Upper lobe of left lung (tissue), 6 donors: ENCODE measurements around the gene LRRC26. TPM values are rescaled to one million over a fixed set of nuclear protein-coding genes. Genes with fewer than 3 reads are reported as not detected.

Source experiments
- ATAC-seq, 2 donors: fragments of 200-7000 bp; cut with Tn5 transposase; one replicate each; pipeline ENCODE4 v1.9.1; 2022; ENCODE audit warnings: mild to moderate bottlenecking in 2 of 2, moderate library complexity in 2 of 2; ENCODE audit not compliant: low FRiP score in 2 of 2
- DNase-seq, 2 donors: peaks; one replicate each; pipeline ENCODE4 v3.0.0-alpha.2; 2019 to 2020
- H3K27ac ChIP-seq, 4 donors: fragments of 200-600 bp; sonication (generic); one replicate each; pipeline ENCODE4 v1.5.1; 2016 to 2019
- H3K27me3 ChIP-seq, 4 donors: fragments of 200-600 bp; sonication (generic); one replicate each; pipeline ENCODE4 v1.5.1; 2017 to 2019
- H3K36me3 ChIP-seq, 4 donors: fragments of 200-600 bp; sonication (generic); one replicate each; pipeline ENCODE4 v1.5.1; 2016 to 2019
- H3K4me1 ChIP-seq, 4 donors: fragments of 200-600 bp; sonication (generic); one replicate each; pipeline ENCODE4 v1.5.1; 2018 to 2019
- H3K4me3 ChIP-seq, 4 donors: fragments of 200-600 bp; sonication (generic); one replicate each; pipeline ENCODE4 v1.5.1; 2017 to 2019; ENCODE audit warnings: mild to moderate bottlenecking in 2 of 4, moderate library complexity in 1 of 4
- H3K9me3 ChIP-seq, 4 donors: fragments of 200-600 bp; sonication (generic); one replicate each; pipeline ENCODE4 v1.5.1; 2018 to 2019
- EP300 ChIP-seq, 4 donors: sonication (generic); formaldehyde crosslinking; IDR thresholded peaks; one replicate each; pipeline ENCODE4 v1.5.1; 2017; ENCODE audit warnings: antibody characterized with exemption in 4 of 4, control low read depth in 2 of 4
- POLR2A ChIP-seq, 4 donors: fragments of 450-650 bp; IDR thresholded peaks; one replicate each; pipeline ENCODE4 v1.5.1; 2016 to 2017; ENCODE audit warnings: antibody characterized with exemption in 4 of 4, mild to moderate bottlenecking in 2 of 4
- POLR2AphosphoS5 ChIP-seq, 2 donors: sonication (generic); formaldehyde crosslinking; IDR thresholded peaks; one replicate each; pipeline ENCODE4 v1.5.1; 2017; ENCODE audit warnings: antibody characterized with exemption in 2 of 2
- WGBS, 2 donors: methylation state at CpG; one replicate each; pipeline ENCODE4 v1.1.5; 2017 to 2018; 5-methylcytosine and 5-hydroxymethylcytosine counted together
- total RNA-seq, 6 donors: library from RNA; depleted of rRNA in 4 of 6; stranded (reverse); fragments of >200 nt in 4 of 6; gene quantifications; one replicate each; pipeline versions ENCODE4 v1.1.0 to v1.2.1, GENCODE V29; 2016 to 2021
- TF ChIP-seq, protein P1 (sequence below), 6 experiments: fragments of 450-650 bp in 4 of 6; fragments of 200-600 bp in 2 of 6; sonication (generic) in 2 of 6; IDR thresholded peaks; one replicate each; pipeline ENCODE4 v1.5.1; 2016 to 2019; ENCODE audit warnings: antibody characterized with exemption in 6 of 6
- donor health status: DM: no; HTN: no; CAD: no; lungs with moderate emphysema.
- donor health status: DM: no; HTN: yes; CAD: no; lungs with severe emphysema.

The LRRC26 gene
- total RNA-seq, 6 donors from 2014 or later: 0.46 to 6.3 (median 1.7) TPM; not detected in 2

DNA sequence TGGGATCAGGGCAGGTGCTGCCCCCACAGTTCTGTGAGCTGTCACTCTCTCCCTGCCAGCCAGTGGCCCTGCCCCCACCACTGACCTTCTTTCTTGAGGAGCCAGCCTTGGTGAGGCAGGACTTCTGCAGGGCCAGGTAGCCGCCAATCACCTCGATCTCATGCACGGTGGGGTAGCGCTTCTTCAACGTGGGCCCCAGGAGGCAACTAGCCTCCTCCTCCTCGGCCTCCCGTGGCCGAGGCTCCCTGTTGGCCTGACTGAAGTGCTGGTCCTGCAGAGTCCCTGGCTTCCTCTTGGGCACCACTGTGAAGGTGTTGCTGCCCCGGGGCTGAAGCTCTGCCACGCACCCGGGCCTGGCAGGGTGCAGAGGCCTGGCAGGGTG is 29.0 kb upstream of the LRRC26 start:
- Histone ChIP-seq H3K9me3 (no peaks in the 10 kb centered on the region), H3K4me3 (peak overlapping the region in 3 of 4 donors; percentile 75 to 94 (median 76)), H3K36me3 (peaks cover 0 to 1% (median 0%) of the 10 kb centered on the region in 4 donors), H3K27ac (peak overlapping the region; percentile 58 to 86 (median 79)), H3K4me1 (peaks cover 24 to 88% (median 66%) of the 10 kb centered on the region in 4 donors), H3K27me3 (no peaks in the 10 kb centered on the region)
- WGBS, 2 donors: 80 to 82% methylated on average over 8 to 11 of the region's 11 CpGs
- TF ChIP-seq POLR2AphosphoS5 (IDR thresholded peaks at IDR 0.05) (no peak), EP300 (IDR thresholded peaks at IDR 0.05) (no peak)
- TF ChIP-seq, protein P1, sequence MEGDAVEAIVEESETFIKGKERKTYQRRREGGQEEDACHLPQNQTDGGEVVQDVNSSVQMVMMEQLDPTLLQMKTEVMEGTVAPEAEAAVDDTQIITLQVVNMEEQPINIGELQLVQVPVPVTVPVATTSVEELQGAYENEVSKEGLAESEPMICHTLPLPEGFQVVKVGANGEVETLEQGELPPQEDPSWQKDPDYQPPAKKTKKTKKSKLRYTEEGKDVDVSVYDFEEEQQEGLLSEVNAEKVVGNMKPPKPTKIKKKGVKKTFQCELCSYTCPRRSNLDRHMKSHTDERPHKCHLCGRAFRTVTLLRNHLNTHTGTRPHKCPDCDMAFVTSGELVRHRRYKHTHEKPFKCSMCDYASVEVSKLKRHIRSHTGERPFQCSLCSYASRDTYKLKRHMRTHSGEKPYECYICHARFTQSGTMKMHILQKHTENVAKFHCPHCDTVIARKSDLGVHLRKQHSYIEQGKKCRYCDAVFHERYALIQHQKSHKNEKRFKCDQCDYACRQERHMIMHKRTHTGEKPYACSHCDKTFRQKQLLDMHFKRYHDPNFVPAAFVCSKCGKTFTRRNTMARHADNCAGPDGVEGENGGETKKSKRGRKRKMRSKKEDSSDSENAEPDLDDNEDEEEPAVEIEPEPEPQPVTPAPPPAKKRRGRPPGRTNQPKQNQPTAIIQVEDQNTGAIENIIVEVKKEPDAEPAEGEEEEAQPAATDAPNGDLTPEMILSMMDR (IDR thresholded peaks at IDR 0.05): no peak
- DNase-seq (peak in 1 of 2 donors; percentile 61), ATAC-seq (no peak)

DNA sequence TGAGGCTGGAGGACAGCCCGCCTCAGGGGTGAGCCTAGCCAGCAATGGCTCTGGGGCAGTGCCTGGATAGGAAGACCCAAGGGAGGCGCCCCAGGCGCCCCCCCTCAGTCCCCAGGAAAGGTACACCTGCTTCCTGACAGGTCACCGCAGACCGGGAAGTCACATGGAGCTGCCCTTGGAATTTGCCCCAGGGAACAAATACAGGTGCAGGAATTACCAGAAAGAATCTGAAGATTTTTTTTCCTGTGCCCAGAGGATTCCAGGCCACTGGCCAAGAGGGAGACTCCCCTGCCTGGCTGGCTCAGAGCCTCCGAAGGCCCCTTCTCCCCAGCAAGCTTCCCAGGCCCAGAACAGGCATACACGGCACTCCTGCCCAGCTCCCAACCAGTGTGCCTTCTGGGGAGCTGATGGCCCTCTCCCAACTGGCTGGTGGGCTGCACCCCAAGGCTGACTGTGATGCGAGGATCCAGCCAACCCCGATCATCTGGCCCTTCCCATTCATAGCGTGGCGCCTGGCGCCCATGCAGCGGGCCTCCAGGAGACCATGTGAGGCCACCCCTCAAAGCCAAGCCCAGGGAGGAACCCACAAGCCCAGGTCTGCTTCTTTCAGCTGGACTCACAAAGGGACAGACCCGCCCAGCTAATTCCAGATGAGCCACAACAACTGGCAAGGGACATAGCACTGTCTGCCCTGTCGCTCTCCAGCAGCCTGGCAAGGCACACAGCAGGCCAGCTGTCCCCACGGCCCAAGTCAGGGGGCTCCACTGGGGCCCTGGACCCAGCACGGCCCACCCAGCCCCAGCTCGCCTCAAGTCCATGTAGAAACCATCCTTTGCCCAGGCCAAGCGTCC is 28.4 kb upstream of the LRRC26 start:
- TF ChIP-seq POLR2A (IDR thresholded peaks at IDR 0.05): peak in 1 of 4 donors; percentile 15
- TF ChIP-seq EP300 (IDR thresholded peaks at IDR 0.05): peak in 1 of 4 donors; percentile 60
- peak; percentile 25 to 39 for TF ChIP-seq POLR2AphosphoS5 (IDR thresholded peaks at IDR 0.05)
- TF ChIP-seq, protein P1 (IDR thresholded peaks at IDR 0.05): no peak
- peak in 1 of 2 donors; percentile 54 for ATAC-seq
- peak overlapping the region in 3 of 4 donors; percentile 75 to 94 (median 76) for H3K4me3 ChIP-seq
- H3K27me3 ChIP-seq: no peaks in the 10 kb centered on the region
- DNase-seq: peak; percentile 79 to 83
- H3K36me3 ChIP-seq: no peaks in the 10 kb centered on the region
- peaks cover 21 to 82% (median 60%) of the 10 kb centered on the region in 4 donors for H3K4me1 ChIP-seq
- H3K9me3 ChIP-seq: no peaks in the 10 kb centered on the region
- peak overlapping the region; percentile 74 to 86 (median 80) for H3K27ac ChIP-seq
- WGBS, 2 donors: 73 to 74% methylated on average over 3 to 18 of the region's 19 CpGs

DNA sequence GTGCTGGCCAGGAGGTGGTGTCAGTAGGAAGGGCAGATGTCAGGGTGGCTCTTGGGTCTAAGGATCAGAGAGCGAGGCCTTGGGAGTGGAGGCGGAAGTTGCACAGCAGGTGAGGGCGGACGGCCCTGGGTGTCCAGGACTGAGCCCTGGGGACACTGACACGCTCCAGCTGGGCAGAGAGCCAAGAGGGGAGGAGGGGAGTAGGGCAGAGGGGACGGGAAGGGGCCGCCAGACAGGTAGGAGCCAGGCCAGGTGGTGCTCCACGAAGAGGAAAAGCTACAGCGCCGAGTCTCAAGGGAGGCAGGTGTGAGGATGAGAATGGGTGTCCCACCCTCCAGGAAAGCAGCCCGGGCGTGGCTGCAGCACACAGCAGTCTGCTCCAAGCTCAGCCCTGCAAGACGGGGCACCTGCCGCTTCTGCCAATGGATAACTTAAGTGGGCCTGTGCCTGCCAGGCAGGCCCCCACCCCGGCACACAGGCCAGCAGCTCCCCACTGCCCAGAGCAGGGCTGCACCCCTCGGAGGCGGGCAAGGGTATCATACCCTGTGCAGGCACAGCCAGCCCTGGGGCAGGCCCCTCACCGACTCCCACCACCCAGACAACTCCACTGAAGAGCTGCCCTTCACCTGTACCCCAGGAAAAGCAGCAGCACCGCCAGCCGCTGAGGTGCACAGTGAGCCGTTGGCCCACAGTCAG is 25.8 kb upstream of the LRRC26 start:
- WGBS, 2 donors: 86 to 88% methylated on average over 12 to 17 of the region's 21 CpGs
- H3K27me3 ChIP-seq: no peaks in the 10 kb centered on the region
- H3K4me1 ChIP-seq: peaks cover 13 to 60% (median 48%) of the 10 kb centered on the region in 4 donors
- H3K9me3 ChIP-seq: no peaks in the 10 kb centered on the region
- peak in 1 of 2 donors; percentile 69 for DNase-seq
- peak overlapping the region in 1 of 4 donors; percentile 48 for H3K27ac ChIP-seq
- no peak overlapping the region for H3K4me3 ChIP-seq
- ATAC-seq: no peak
- TF ChIP-seq POLR2A (IDR thresholded peaks at IDR 0.05) (no peak), EP300 (IDR thresholded peaks at IDR 0.05) (no peak), POLR2AphosphoS5 (IDR thresholded peaks at IDR 0.05) (no peak)
- TF ChIP-seq, protein P1 (IDR thresholded peaks at IDR 0.05): no peak
- peaks cover 3 to 20% (median 7%) of the 10 kb centered on the region in 4 donors for H3K36me3 ChIP-seq

DNA sequence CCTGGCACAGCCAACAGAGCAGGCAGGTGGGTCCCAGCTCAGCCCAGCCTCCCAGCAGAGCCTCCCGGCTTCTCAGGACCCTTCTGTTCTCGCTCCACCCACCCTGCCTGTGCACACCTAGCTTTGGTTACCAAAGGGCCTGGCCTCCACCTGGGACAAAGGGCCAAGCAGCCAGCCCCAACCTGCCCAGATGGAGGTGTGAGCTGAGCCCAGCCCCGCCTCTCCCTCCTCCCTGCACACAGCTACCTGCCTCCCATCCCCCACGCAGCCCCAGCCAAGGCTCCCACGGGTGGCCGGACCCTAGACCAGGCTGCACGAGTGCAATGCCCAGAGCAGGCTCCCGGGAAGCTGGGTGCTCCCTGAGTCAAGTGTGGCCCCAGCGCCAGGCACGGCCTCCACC is 25.1 kb upstream of the LRRC26 start:
- no peak for ATAC-seq
- no peak for DNase-seq
- TF ChIP-seq POLR2AphosphoS5 (IDR thresholded peaks at IDR 0.05) (no peak), POLR2A (IDR thresholded peaks at IDR 0.05) (no peak), EP300 (IDR thresholded peaks at IDR 0.05) (no peak)
- TF ChIP-seq, protein P1 (IDR thresholded peaks at IDR 0.05): no peak
- H3K4me3 ChIP-seq: no peak overlapping the region
- peaks cover 20 to 67% (median 55%) of the 10 kb centered on the region in 4 donors for H3K4me1 ChIP-seq
- no peaks in the 10 kb centered on the region for H3K9me3 ChIP-seq
- peak overlapping the region in 1 of 4 donors; percentile 18 for H3K27ac ChIP-seq
- H3K36me3 ChIP-seq: peaks cover 6 to 28% (median 14%) of the 10 kb centered on the region in 4 donors
- no peaks in the 10 kb centered on the region for H3K27me3 ChIP-seq
- WGBS, 2 donors: 66 to 81% methylated on average over 8 to 10 of the region's 10 CpGs
